ENCODE data around the gene ZSCAN5C.
A peak's percentile ranks its signal among the peaks of the same experiment; 100 is the strongest.

ZSCAN5C gene

GRCh38 chr19:56201973-56202372, at the start of gene ZSCAN5C:
ZSCAN5C (plus strand) TSS chr19:56202273; CDS start chr19:56205914, 3,641 bp downstream.
- no peak for TF ChIP-seq CTCF (conservative IDR thresholded peaks at IDR 0.05; ENCODE audit: low read length)

GRCh38 chr19:56152644-56153043, 49.4 kb upstream of the ZSCAN5C start:
- DNase-seq (ENCODE audit: low read depth), result no peak
- no peak overlapping the region for H3K4me3 ChIP-seq (ENCODE audit: low read length)
- no peak for TF ChIP-seq CTCF (conservative IDR thresholded peaks at IDR 0.05; ENCODE audit: low read length)

More at GRCh38 chr19:56201973-56202372, at the start of gene ZSCAN5C:
- H3K4me3 ChIP-seq (ENCODE audit: low read length), result no peak within 1 kb of the TSS
- DNase-seq (ENCODE audit: low read depth), result no peak

- no peak overlapping the region for H3K4me3 ChIP-seq (ENCODE audit: low read length)
- no peak for DNase-seq (ENCODE audit: low read depth)
- no peak for TF ChIP-seq CTCF (conservative IDR thresholded peaks at IDR 0.05; ENCODE audit: low read length)
These were observed 48.6 kb upstream of the ZSCAN5C start for GRCh38 chr19:56153507-56153906.

- DNase-seq (ENCODE audit: low read depth), result no peak
- H3K4me3 ChIP-seq (ENCODE audit: low read length), result no peak overlapping the region
- TF ChIP-seq CTCF (conservative IDR thresholded peaks at IDR 0.05; ENCODE audit: low read length), result peak; percentile 31
These were observed 46.9 kb upstream of the ZSCAN5C start for GRCh38 chr19:56155124-56155687.

GRCh38 chr19:56156768-56157167, 45.3 kb upstream of the ZSCAN5C start:
- no peak for DNase-seq (ENCODE audit: low read depth)
- H3K4me3 ChIP-seq (ENCODE audit: low read length), result no peak overlapping the region
- no peak for TF ChIP-seq CTCF (conservative IDR thresholded peaks at IDR 0.05; ENCODE audit: low read length)

GRCh38 chr19:56158170-56158757, 43.8 kb upstream of the ZSCAN5C start:
- H3K4me3 ChIP-seq (ENCODE audit: low read length), result no peak overlapping the region
- no peak for TF ChIP-seq CTCF (conservative IDR thresholded peaks at IDR 0.05; ENCODE audit: low read length)
- no peak for DNase-seq (ENCODE audit: low read depth)

GRCh38 chr19:56159009-56159559, 43.0 kb upstream of the ZSCAN5C start:
- TF ChIP-seq CTCF (conservative IDR thresholded peaks at IDR 0.05; ENCODE audit: low read length), result no peak
- no peak for DNase-seq (ENCODE audit: low read depth)
- H3K4me3 ChIP-seq (ENCODE audit: low read length), result no peak overlapping the region

Measured in AG10803 (cell line).